Naive B cell (primary cell): Measurements from ENCODE around the gene CRIP1. TPM values are rescaled to one million over a fixed set of nuclear protein-coding genes. Genes with fewer than 3 reads are reported as not detected.
A peak's percentile ranks its signal among the peaks of the same experiment; 100 is the strongest.

Experiments used
- ATAC-seq, 2 donors: fragments of 150-1000 bp; cut with Tn5 transposase; 2 replicates each; pipeline ENCODE4 v1.10.0; 2021; ENCODE audit warnings: low read depth in 2 of 2, mild to moderate bottlenecking in 2 of 2, moderate library complexity in 2 of 2
- DNase-seq: peaks from one replicate; pipeline ENCODE4 v3.0.0; 2022
- H3K27ac Mint-ChIP-seq, 6 donors: one replicate each; pipeline ENCODE4 v1.8.0; 2020 to 2022; ENCODE audit warnings: mild to moderate bottlenecking in 6 of 6, mixed read lengths in 6 of 6, moderate library complexity in 5 of 6, inconsistent platforms in 2 of 6
- H3K27me3 Mint-ChIP-seq, 3 donors: one replicate each; pipeline ENCODE4 v1.8.0; 2021 to 2022; ENCODE audit warnings: mixed read lengths in 3 of 3, mild to moderate bottlenecking in 1 of 3
- H3K36me3 Mint-ChIP-seq, 2 donors: one replicate each; pipeline ENCODE4 v1.8.0; 2020 to 2022; ENCODE audit warnings: mixed read lengths in 2 of 2, inconsistent platforms in 1 of 2, mild to moderate bottlenecking in 1 of 2
- H3K4me1 Mint-ChIP-seq, 3 donors: one replicate each; pipeline ENCODE4 v1.8.0; 2020 to 2022; ENCODE audit warnings: mixed read lengths in 3 of 3, inconsistent platforms in 1 of 3, mild to moderate bottlenecking in 1 of 3, moderate library complexity in 1 of 3
- H3K4me3 Mint-ChIP-seq, 8 donors: one replicate each; pipeline ENCODE4 v1.8.0; 2020 to 2022; ENCODE audit warnings: mild to moderate bottlenecking in 8 of 8, mixed read lengths in 8 of 8, moderate library complexity in 8 of 8, inconsistent platforms in 2 of 8
- H3K9me3 Mint-ChIP-seq, 7 donors: one replicate each; pipeline ENCODE4 v1.8.0; 2020 to 2022; ENCODE audit warnings: mixed read lengths in 7 of 7, mild to moderate bottlenecking in 5 of 7, inconsistent platforms in 2 of 7, moderate library complexity in 1 of 7
- polyA plus RNA-seq, 6 donors: library from polyadenylated mRNA; unstranded; fragments of 300-500 nt; fragmentation: Illumina TruSeq; gene quantifications; one replicate each; pipeline ENCODE4 v1.2.3, GENCODE V29; 2021; ENCODE audit warnings: low read depth in 6 of 6

Gene CRIP1
- polyA plus RNA-seq, 6 donors from 2014 or later, result 115 to 495 (median 235) TPM

- DNase-seq (no peak), ATAC-seq (no peak)
- H3K27ac Mint-ChIP-seq, result no peak overlapping the region
- no peak overlapping the region for H3K4me3 Mint-ChIP-seq
- H3K9me3 Mint-ChIP-seq, result no peaks in the 10 kb centered on the region
- H3K4me1 Mint-ChIP-seq, result peaks cover 4 to 9% (median 6%) of the 10 kb centered on the region in 3 donors
- H3K36me3 Mint-ChIP-seq, result no peaks in the 10 kb centered on the region
- H3K27me3 Mint-ChIP-seq, result peaks cover 0 to 4% (median 0%) of the 10 kb centered on the region in 3 donors
Observed at GRCh38 chr14:105469456-105470349, 17.0 kb upstream of the CRIP1 start.

GRCh38 chr14:105470350-105471296, 16.1 kb upstream of the CRIP1 start:
- Mint-ChIP-seq H3K27me3 (peaks cover 0 to 4% (median 0%) of the 10 kb centered on the region in 3 donors), H3K27ac (peak overlapping the region in 1 of 6 donors; percentile 36), H3K4me3 (no peak overlapping the region), H3K9me3 (no peaks in the 10 kb centered on the region), H3K4me1 (peaks cover 4 to 9% (median 6%) of the 10 kb centered on the region in 3 donors), H3K36me3 (no peaks in the 10 kb centered on the region)
- DNase-seq, result no peak
- ATAC-seq, result no peak

- peaks cover 4 to 9% (median 6%) of the 10 kb centered on the region in 3 donors for H3K4me1 Mint-ChIP-seq
- DNase-seq, result no peak
- peaks cover 0 to 4% (median 0%) of the 10 kb centered on the region in 3 donors for H3K27me3 Mint-ChIP-seq
- no peaks in the 10 kb centered on the region for H3K36me3 Mint-ChIP-seq
- no peak overlapping the region for H3K27ac Mint-ChIP-seq
- no peaks in the 10 kb centered on the region for H3K9me3 Mint-ChIP-seq
- no peak for ATAC-seq
- no peak overlapping the region for H3K4me3 Mint-ChIP-seq
Observed at GRCh38 chr14:105471297-105471821, 15.3 kb upstream of the CRIP1 start.

GRCh38 chr14:105471823-105472485, 14.7 kb upstream of the CRIP1 start:
- Mint-ChIP-seq H3K36me3 (no peaks in the 10 kb centered on the region), H3K27me3 (peaks cover 0 to 4% (median 0%) of the 10 kb centered on the region in 3 donors), H3K4me3 (peak overlapping the region in 2 of 8 donors; percentile 35 to 83), H3K9me3 (no peaks in the 10 kb centered on the region), H3K4me1 (peaks cover 4 to 11% (median 6%) of the 10 kb centered on the region in 3 donors), H3K27ac (no peak overlapping the region)
- no peak for ATAC-seq
- no peak for DNase-seq

GRCh38 chr14:105472486-105472991, 14.1 kb upstream of the CRIP1 start:
- peak overlapping the region in 2 of 8 donors; percentile 25 to 83 for H3K4me3 Mint-ChIP-seq
- peaks cover 0 to 9% (median 0%) of the 10 kb centered on the region in 3 donors for H3K27me3 Mint-ChIP-seq
- H3K36me3 Mint-ChIP-seq, result peaks cover 0 to 6% of the 10 kb centered on the region in 2 donors
- peaks cover 0 to 2% (median 0%) of the 10 kb centered on the region in 7 donors for H3K9me3 Mint-ChIP-seq
- no peak for ATAC-seq
- peaks cover 9 to 16% (median 11%) of the 10 kb centered on the region in 3 donors for H3K4me1 Mint-ChIP-seq
- DNase-seq, result no peak
- no peak overlapping the region for H3K27ac Mint-ChIP-seq

- Mint-ChIP-seq H3K27ac (peak overlapping the region in 1 of 6 donors; percentile 39), H3K36me3 (peaks cover 0 to 8% of the 10 kb centered on the region in 2 donors), H3K9me3 (peaks cover 0 to 2% (median 0%) of the 10 kb centered on the region in 7 donors), H3K4me3 (peak overlapping the region; percentile 56 to 91 (median 75)), H3K27me3 (peaks cover 0 to 9% (median 0%) of the 10 kb centered on the region in 3 donors), H3K4me1 (peaks cover 10 to 19% (median 14%) of the 10 kb centered on the region in 3 donors)
- ATAC-seq (no peak), DNase-seq (no peak)
Observed at GRCh38 chr14:105473033-105473676, 13.5 kb upstream of the CRIP1 start.

- Mint-ChIP-seq H3K27me3 (peaks cover 0 to 9% (median 0%) of the 10 kb centered on the region in 3 donors), H3K36me3 (peaks cover 0 to 8% of the 10 kb centered on the region in 2 donors), H3K9me3 (peaks cover 0 to 2% (median 0%) of the 10 kb centered on the region in 7 donors), H3K4me3 (peak overlapping the region; percentile 35 to 91 (median 75)), H3K4me1 (peaks cover 10 to 19% (median 14%) of the 10 kb centered on the region in 3 donors), H3K27ac (peak overlapping the region in 3 of 6 donors; percentile 39 to 83 (median 59))
- DNase-seq, result peak; percentile 53
- ATAC-seq, result peak; percentile 49 to 51
Observed at GRCh38 chr14:105473677-105474482, 12.8 kb upstream of the CRIP1 start.

GRCh38 chr14:105474483-105475268, 12.0 kb upstream of the CRIP1 start, which contains the start of gene CRIP2:
Gene CRIP2, plus strand, starts transcription at chr14:105474821. Its CDS starts 42 bp downstream, at chr14:105474863.
- Mint-ChIP-seq H3K4me1 (peaks cover 12 to 22% (median 17%) of the 10 kb centered on the region in 3 donors), H3K9me3 (peaks cover 0 to 2% (median 0%) of the 10 kb centered on the region in 7 donors), H3K27me3 (peaks cover 0 to 9% (median 0%) of the 10 kb centered on the region in 3 donors), H3K36me3 (peaks cover 0 to 8% of the 10 kb centered on the region in 2 donors), H3K4me3 (peak within 1 kb of the TSS; percentile 65 to 91 (median 76)), H3K27ac (peak within 1 kb of the TSS in 3 of 6 donors; percentile 39 to 83 (median 59))
- ATAC-seq (peak; percentile 29 to 40), DNase-seq (peak; percentile 63)

- H3K36me3 Mint-ChIP-seq, result peaks cover 0 to 8% of the 10 kb centered on the region in 2 donors
- peak overlapping the region; percentile 9 to 78 (median 44) for H3K4me3 Mint-ChIP-seq
- DNase-seq (no peak), ATAC-seq (no peak)
- peak overlapping the region in 1 of 6 donors; percentile 34 for H3K27ac Mint-ChIP-seq
- H3K27me3 Mint-ChIP-seq, result peaks cover 0 to 9% (median 0%) of the 10 kb centered on the region in 3 donors
- peaks cover 0 to 2% (median 0%) of the 10 kb centered on the region in 7 donors for H3K9me3 Mint-ChIP-seq
- H3K4me1 Mint-ChIP-seq, result peaks cover 20 to 30% (median 24%) of the 10 kb centered on the region in 3 donors
Observed at GRCh38 chr14:105475269-105476096, 11.2 kb upstream of the CRIP1 start.
